HEK293 (cell line): Measurements from ENCODE around the gene TEX19.

Experiments used
- ZNF561 ChIP-seq: fragments of 450-650 bp; IDR thresholded peaks from 2 replicates; pipeline ENCODE4 v1.5.1; 2018; ENCODE audit warnings: missing biosample characterization, missing genetic modification characterization, borderline replicate concordance
- ZNF677 ChIP-seq: fragments of 450-650 bp; IDR thresholded peaks from 2 replicates; pipeline ENCODE4 v1.5.0; 2018; ENCODE audit warnings: missing biosample characterization, mild to moderate bottlenecking, missing genetic modification characterization, moderate library complexity

- TF ChIP-seq ZNF561 (tag by site-specific recombination) (no peak), ZNF677 (tag by site-specific recombination) (no peak)
Measured at GRCh38 chr17:82314012-82314726, 44.9 kb upstream of the TEX19 start.
